Activated CD4-positive, CD25-positive, alpha-beta regulatory T cell treated with anti-CD3 and anti-CD28 coated beads, Interleukin-2, amount 50 U/mL, for 16 hours (primary cell): ENCODE measurements around the gene NSD1.

Experiments used
- DNase-seq: peaks from one replicate; pipeline ENCODE4 v3.0.0-alpha.2; 2020; ENCODE audit warnings: low read depth, low spot score

The NSD1 gene, protein sequence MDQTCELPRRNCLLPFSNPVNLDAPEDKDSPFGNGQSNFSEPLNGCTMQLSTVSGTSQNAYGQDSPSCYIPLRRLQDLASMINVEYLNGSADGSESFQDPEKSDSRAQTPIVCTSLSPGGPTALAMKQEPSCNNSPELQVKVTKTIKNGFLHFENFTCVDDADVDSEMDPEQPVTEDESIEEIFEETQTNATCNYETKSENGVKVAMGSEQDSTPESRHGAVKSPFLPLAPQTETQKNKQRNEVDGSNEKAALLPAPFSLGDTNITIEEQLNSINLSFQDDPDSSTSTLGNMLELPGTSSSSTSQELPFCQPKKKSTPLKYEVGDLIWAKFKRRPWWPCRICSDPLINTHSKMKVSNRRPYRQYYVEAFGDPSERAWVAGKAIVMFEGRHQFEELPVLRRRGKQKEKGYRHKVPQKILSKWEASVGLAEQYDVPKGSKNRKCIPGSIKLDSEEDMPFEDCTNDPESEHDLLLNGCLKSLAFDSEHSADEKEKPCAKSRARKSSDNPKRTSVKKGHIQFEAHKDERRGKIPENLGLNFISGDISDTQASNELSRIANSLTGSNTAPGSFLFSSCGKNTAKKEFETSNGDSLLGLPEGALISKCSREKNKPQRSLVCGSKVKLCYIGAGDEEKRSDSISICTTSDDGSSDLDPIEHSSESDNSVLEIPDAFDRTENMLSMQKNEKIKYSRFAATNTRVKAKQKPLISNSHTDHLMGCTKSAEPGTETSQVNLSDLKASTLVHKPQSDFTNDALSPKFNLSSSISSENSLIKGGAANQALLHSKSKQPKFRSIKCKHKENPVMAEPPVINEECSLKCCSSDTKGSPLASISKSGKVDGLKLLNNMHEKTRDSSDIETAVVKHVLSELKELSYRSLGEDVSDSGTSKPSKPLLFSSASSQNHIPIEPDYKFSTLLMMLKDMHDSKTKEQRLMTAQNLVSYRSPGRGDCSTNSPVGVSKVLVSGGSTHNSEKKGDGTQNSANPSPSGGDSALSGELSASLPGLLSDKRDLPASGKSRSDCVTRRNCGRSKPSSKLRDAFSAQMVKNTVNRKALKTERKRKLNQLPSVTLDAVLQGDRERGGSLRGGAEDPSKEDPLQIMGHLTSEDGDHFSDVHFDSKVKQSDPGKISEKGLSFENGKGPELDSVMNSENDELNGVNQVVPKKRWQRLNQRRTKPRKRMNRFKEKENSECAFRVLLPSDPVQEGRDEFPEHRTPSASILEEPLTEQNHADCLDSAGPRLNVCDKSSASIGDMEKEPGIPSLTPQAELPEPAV (N-terminal part only)

DNA sequence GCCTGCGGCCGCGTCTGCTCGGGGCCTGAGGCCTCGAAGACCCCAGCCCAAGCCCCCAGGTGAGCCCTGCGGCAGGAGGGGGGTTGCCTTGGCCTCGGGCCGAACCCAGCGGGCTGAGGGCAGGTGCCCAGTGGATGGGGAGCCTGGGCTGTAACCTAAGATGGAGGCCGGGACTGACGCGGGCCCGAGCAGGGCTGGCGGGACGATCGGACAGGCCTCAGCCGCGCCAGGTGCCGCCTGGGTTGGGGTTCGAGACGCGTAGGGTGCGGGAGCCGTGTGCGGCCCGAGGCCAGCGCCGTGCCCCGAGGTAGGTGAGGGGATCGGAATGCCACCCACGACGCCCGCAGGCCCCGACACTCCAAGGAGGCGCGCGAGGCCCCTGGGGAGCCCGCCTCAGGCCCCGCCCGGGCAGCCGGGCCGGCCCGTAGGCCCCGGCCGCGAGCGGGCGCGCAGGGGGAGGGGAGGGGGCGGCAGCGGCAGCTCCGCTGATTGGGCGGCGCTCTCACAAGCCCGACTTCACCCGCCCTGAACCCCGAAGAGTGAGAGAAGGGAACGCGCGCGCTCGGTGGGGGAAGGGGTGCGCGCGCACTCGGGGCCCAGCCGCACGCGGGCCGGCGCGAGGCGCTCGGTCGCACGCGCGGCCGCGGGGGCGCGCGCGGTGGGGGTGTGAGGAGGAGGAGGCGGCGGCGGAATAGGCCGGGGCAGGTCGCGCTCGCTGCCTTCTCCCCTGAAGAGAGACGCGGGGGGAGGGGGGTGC lies at the start of gene NSD1:
NSD1 (plus strand) TSS at position 678 of the 757 bp plus-strand sequence. CDS start 1,331 bp downstream, outside the sequence.
- peak; percentile 83 for DNase-seq

- DNase-seq = no peak
Observed at GRCh38 chr5:177084175-177084574, 49.4 kb upstream of the NSD1 start.

- DNase-seq = no peak
Observed at GRCh38 chr5:177085985-177086653, 47.5 kb upstream of the NSD1 start.

GRCh38 chr5:177086654-177087397 lies 46.7 kb upstream of the NSD1 start, which contains the start of gene FGFR4:
TSS of gene FGFR4 (plus strand) at chr5:177086915. CDS start at chr5:177089603, 2,688 bp downstream.
- peak; percentile 27 for DNase-seq

DNA sequence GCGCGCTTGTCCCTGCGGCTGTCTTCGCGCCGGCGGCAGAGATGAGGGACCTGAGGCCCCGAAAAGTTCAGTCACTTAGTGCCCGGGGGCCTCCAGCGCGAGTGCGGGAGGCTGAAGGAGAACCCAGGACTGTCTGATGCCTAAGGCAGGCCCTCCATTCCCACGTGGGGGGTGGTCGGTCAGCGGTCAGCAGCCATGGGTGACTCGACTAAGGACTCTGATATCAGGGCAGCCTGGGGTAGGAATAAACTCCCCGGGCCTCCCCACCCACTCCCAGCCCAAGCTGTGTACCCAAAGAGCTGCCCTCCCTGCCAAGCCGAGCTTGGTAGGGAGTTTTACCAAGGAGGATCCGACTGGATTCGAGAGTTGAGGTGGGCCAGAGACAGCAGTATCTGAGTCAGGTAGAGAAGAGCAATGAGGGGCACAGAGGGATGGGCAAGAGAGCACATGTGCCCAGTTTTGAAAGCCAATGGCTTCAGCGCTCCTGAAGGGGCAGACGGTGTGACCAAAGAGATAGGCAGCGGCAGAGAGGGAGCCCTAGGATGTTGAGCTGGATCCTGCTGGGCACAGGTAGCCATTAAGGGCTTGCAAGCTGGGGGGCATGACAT lies 46.1 kb upstream of the NSD1 start:
- no peak for DNase-seq

DNA sequence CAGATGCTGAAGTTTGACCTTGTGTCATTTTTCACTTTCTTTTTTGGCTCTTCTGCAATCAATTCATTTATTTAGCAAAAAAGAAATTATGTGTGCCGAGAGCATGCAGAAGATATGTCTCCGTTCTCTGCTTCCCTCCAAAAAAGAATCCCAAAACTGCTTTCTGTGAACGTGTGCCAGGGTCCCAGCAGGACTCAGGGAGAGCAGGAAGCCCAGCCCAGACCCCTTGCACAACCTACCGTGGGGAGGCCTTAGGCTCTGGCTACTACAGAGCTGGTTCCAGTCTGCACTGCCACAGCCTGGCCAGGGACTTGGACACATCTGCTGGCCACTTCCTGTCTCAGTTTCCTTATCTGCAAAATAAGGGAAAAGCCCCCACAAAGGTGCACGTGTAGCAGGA lies 44.4 kb upstream of the NSD1 start:
- DNase-seq = no peak

- DNase-seq = no peak
Observed at GRCh38 chr5:177089825-177090641, 43.5 kb upstream of the NSD1 start.

DNA sequence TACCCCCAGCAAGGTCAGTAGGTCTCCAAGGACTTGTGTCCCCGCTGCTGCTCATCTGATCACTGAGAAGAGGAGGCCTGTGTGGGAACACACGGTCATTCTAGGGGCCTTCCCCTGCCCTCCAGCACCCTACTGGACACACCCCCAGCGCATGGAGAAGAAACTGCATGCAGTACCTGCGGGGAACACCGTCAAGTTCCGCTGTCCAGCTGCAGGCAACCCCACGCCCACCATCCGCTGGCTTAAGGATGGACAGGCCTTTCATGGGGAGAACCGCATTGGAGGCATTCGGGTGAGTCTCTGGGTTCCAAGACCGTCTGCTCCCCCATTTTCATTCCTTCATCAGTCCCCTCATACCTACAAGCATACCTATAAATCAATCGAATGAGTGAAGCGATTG lies 42.8 kb upstream of the NSD1 start:
- DNase-seq = no peak

DNA sequence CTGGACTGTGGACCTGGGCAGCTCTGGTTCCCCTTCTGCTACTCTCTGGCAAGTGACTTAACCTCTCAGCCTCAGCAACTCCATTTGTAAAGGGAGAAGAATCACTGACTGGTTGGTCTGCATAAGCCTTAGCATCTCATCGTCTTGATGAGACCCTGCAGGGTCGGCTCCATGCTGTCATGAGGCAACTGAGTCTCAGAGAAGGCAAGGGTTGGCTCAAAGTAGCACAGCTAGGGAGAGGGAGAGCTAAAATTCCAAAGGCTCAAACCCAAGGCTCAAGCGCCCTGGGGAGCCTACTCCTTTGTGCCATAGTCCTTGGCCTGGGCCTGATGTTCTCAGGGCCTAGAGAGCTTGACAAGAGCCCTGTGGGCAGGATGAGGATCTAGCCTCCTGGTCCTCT lies 42.3 kb upstream of the NSD1 start:
- DNase-seq = no peak

DNA sequence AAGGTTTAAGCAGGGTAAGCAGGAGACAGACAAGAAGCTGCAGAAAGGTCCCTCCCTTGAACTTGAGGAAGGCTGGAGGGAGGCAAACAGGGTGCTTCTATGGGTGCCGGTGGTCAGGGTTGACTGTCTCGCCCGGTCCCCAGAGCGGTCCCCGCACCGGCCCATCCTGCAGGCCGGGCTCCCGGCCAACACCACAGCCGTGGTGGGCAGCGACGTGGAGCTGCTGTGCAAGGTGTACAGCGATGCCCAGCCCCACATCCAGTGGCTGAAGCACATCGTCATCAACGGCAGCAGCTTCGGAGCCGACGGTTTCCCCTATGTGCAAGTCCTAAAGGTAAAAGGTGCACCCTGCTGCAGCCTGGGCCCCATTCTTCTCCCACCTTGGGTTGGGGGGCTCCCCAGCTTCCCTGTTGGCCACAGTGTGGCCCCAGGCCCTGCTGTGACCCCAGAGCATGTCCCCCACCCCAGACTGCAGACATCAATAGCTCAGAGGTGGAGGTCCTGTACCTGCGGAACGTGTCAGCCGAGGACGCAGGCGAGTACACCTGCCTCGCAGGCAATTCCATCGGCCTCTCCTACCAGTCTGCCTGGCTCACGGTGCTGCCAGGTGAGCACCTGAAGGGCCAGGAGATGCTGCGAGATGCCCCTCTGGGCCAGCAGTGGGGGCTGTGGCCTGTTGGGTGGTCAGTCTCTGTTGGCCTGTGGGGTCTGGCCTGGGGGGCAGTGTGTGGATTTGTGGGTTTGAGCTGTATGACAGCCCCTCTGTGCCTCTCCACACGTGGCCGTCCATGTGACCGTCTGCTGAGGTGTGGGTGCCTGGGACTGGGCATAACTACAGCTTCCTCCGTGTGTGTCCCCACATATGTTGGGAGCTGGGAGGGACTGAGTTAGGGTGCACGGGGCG lies 41.1 kb upstream of the NSD1 start:
- no peak for DNase-seq

GRCh38 chr5:177093082-177093712 lies 40.4 kb upstream of the NSD1 start:
- no peak for DNase-seq

- no peak for DNase-seq
Observed at GRCh38 chr5:177093803-177094202, 39.8 kb upstream of the NSD1 start.

- DNase-seq = no peak
Observed at GRCh38 chr5:177094224-177095087, 39.1 kb upstream of the NSD1 start.

DNA sequence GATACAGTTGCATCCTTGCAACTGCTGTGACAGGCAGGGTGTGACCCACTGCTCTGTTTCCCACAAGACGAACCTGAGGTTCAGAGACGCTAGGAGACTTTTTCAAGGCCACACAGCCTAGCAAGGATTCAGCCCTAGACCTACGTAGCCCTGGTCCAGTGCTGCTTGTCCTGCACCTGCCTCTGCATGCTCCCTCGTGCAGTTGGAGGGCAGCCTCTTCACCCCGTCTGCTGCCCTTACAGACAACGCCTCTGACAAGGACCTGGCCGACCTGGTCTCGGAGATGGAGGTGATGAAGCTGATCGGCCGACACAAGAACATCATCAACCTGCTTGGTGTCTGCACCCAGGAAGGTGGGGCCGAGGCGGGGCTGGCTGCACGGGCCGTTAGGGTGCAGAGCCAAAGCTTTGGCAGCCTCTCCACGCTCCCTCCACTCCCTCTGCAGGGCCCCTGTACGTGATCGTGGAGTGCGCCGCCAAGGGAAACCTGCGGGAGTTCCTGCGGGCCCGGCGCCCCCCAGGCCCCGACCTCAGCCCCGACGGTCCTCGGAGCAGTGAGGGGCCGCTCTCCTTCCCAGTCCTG lies 38.4 kb upstream of the NSD1 start:
- DNase-seq = no peak

DNA sequence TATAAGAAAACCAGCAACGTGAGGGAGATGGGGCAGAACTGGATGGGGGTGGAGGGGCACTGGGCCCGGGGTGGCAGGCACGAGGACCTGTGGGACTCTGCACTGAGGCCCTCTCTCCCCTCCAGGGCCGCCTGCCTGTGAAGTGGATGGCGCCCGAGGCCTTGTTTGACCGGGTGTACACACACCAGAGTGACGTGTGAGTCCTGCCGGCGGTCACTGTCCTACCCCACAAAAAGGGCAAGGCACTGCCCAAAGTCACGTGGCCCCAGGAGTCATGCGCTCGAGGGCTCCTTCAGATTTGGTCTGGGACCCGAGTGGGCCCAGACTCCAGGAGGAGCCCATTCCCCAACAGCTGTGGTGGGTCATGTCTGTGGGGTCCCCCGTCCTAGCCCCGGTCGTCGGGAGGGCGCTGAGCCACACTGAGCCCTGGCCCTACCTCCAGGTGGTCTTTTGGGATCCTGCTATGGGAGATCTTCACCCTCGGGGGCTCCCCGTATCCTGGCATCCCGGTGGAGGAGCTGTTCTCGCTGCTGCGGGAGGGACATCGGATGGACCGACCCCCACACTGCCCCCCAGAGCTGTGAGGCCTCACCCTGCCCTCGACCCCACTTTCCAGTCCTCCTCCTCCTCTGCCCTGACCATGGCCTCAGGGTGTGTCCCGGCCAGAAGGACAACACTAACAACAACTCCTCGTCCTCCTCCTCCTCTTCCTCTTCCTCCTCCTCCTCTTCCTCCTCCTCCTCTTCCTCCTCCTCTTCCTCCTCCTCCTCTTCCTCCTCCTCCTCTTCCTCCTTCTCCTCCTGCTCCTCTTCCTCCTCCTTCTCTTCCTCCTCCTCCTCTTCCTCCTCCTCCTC lies 37.2 kb upstream of the NSD1 start:
- DNase-seq = no peak
